Smooth muscle cell (in vitro differentiated cells): ENCODE data around the gene AGTR1. TPM values are rescaled to one million over a fixed set of nuclear protein-coding genes. Genes with fewer than 3 reads are reported as not detected.

Experiments
- DNase-seq: peaks from one replicate; lab custom pipeline; 2025; ENCODE audit not compliant: unreplicated experiment; lab: John Stamatoyannopoulos, UW
- H2AFZ ChIP-seq: fragments of 200-600 bp; sonication (generic); 2 replicates; pipeline ENCODE4 v1.6.0; 2016; ENCODE audit warnings: antibody characterized with exemption, low read depth, mild to moderate bottlenecking
- H3F3A ChIP-seq: fragments of 200-600 bp; sonication (generic); 2 replicates; pipeline ENCODE4 v1.6.0; 2017; ENCODE audit warnings: antibody characterized with exemption, low read depth
- H3K27ac ChIP-seq: fragments of 200-600 bp; sonication (generic); 2 replicates; pipeline ENCODE4 v1.5.1; 2016; ENCODE audit warnings: low read depth, mild to moderate bottlenecking
- H3K27me3 ChIP-seq: fragments of 200-600 bp; sonication (generic); 2 replicates; pipeline ENCODE4 v1.6.1; 2016; ENCODE audit warnings: low read depth, mild to moderate bottlenecking
- H3K36me3 ChIP-seq: fragments of 200-600 bp; sonication (generic); 2 replicates; pipeline ENCODE4 v1.5.1; 2016; ENCODE audit warnings: low read depth
- H3K4me1 ChIP-seq: fragments of 200-600 bp; sonication (generic); 2 replicates; pipeline ENCODE4 v1.5.1; 2016; ENCODE audit warnings: low read depth
- H3K4me2 ChIP-seq: fragments of 200-600 bp; sonication (generic); 2 replicates; pipeline ENCODE4 v1.6.0; 2016; ENCODE audit warnings: mild to moderate bottlenecking
- H3K4me3 ChIP-seq: fragments of 200-600 bp; sonication (generic); 2 replicates; pipeline ENCODE4 v1.5.1; 2016; ENCODE audit warnings: mild to moderate bottlenecking
- H3K79me2 ChIP-seq: fragments of 200-600 bp; sonication (generic); 2 replicates; pipeline ENCODE4 v1.6.0; 2016; ENCODE audit warnings: low read depth, mild to moderate bottlenecking
- H3K9ac ChIP-seq: fragments of 200-600 bp; sonication (generic); 2 replicates; pipeline ENCODE4 v1.6.0; 2016; ENCODE audit warnings: low read depth
- H3K9me3 ChIP-seq: fragments of 200-600 bp; sonication (generic); replicated peaks from 2 replicates; pipeline ENCODE4 v1.5.1; 2016; ENCODE audit warnings: low read depth
- H4K20me1 ChIP-seq: fragments of 200-600 bp; sonication (generic); 2 replicates; pipeline ENCODE4 v1.6.0; 2016; ENCODE audit warnings: low read depth
- CTCF ChIP-seq: fragments of 200-600 bp; sonication (generic); IDR thresholded peaks from 2 replicates; pipeline ENCODE4 v1.5.1; 2017; ENCODE audit warnings: borderline replicate concordance, mild to moderate bottlenecking, antibody characterized with exemption; ENCODE audit not compliant: insufficient read depth, poor library complexity, severe bottlenecking
- WGBS: methylation state at CpG from one replicate; pipeline ENCODE4 v1.1.7; 2016; ENCODE audit warnings: low lambda C conversion rate; 5-methylcytosine and 5-hydroxymethylcytosine counted together
- polyA plus RNA-seq: library from polyadenylated mRNA; unstranded; fragments of >200 nt; fragmentation: Nextera tagmentation; extraction: Ambion mirVana; gene quantifications from 2 replicates; pipeline ENCODE4 v1.2.1, GENCODE V29; 2016
- small RNA-seq: library from RNA; depleted of rRNA; stranded (forward); fragments of <200 nt; gene quantifications from one replicate; pipeline ENCODE3, GENCODE V24; 2014
- total RNA-seq: library from RNA; depleted of rRNA; stranded (reverse); fragments of >200 nt; gene quantifications from 2 replicates; pipeline ENCODE4 v1.2.3, GENCODE V29; 2014

Gene AGTR1
- total and polyA plus RNA-seq, 2 experiments from 2014 or later, result 3.2 to 4.0 TPM

GRCh38 chr3:148790851-148791735, 93.4 kb downstream of the AGTR1 start:
- no peak overlapping the region for H3K27ac ChIP-seq
- H3F3A ChIP-seq, result no peaks in the 10 kb centered on the region
- H3K4me1 ChIP-seq, result no peaks in the 10 kb centered on the region
- TF ChIP-seq CTCF, result no peak
- H3K36me3 ChIP-seq, result no peaks in the 10 kb centered on the region
- no peak overlapping the region for H3K4me3 ChIP-seq
- H4K20me1 ChIP-seq, result no peaks in the 10 kb centered on the region
- no peak overlapping the region for H3K4me2 ChIP-seq
- DNase-seq, result no peak
- WGBS, result 84% methylated on average over 6 of the region's 6 CpGs
- no peaks in the 10 kb centered on the region for H3K9me3 ChIP-seq
- H2AFZ ChIP-seq, result no peak overlapping the region
- no peak overlapping the region for H3K9ac ChIP-seq
- no peaks in the 10 kb centered on the region for H3K27me3 ChIP-seq
- no peaks in the 10 kb centered on the region for H3K79me2 ChIP-seq

- H3K27me3 ChIP-seq, result no peaks in the 10 kb centered on the region
- H3K9me3 ChIP-seq, result no peaks in the 10 kb centered on the region
- H3K9ac ChIP-seq, result no peak overlapping the region
- H4K20me1 ChIP-seq, result no peaks in the 10 kb centered on the region
- H3F3A ChIP-seq, result no peaks in the 10 kb centered on the region
- H3K79me2 ChIP-seq, result no peaks in the 10 kb centered on the region
- no peaks in the 10 kb centered on the region for H3K36me3 ChIP-seq
- TF ChIP-seq CTCF, result no peak
- H3K4me3 ChIP-seq, result no peak overlapping the region
- no peak overlapping the region for H2AFZ ChIP-seq
- no peak for DNase-seq
- H3K4me1 ChIP-seq, result no peaks in the 10 kb centered on the region
- H3K27ac ChIP-seq, result no peak overlapping the region
- H3K4me2 ChIP-seq, result no peak overlapping the region
- WGBS, result 95% methylated on average over 1 of the region's 1 CpG
Observed at GRCh38 chr3:148791920-148792319, 94.2 kb downstream of the AGTR1 start.

GRCh38 chr3:148792516-148792915, 94.8 kb downstream of the AGTR1 start:
- Histone ChIP-seq H3K27ac (no peak overlapping the region), H3K4me1 (no peaks in the 10 kb centered on the region), H3K79me2 (no peaks in the 10 kb centered on the region), H3K36me3 (no peaks in the 10 kb centered on the region), H3K4me3 (no peak overlapping the region), H3K27me3 (no peaks in the 10 kb centered on the region), H4K20me1 (no peaks in the 10 kb centered on the region), H2AFZ (no peak overlapping the region), H3K9ac (no peak overlapping the region), H3F3A (no peaks in the 10 kb centered on the region), H3K9me3 (no peaks in the 10 kb centered on the region), H3K4me2 (no peak overlapping the region)
- no peak for TF ChIP-seq CTCF
- WGBS, result 93% methylated on average over 1 of the region's 1 CpG
- DNase-seq, result no peak

Small RNA genes lying within 50 kb of the gene (small RNA-seq; reads per million reads assigned to genes)
- gene RPL38P1, result not detected

Other genes starting within 250 kb of the AGTR1 start
- gene CPB1, start 129.9 kb downstream of the AGTR1 start, total RNA-seq, result not detected in 2 replicates
- not detected in 2 replicates for gene CPB1, start 129.9 kb downstream of the AGTR1 start, polyA plus RNA-seq
- gene CPA3, start 167.4 kb downstream of the AGTR1 start, total RNA-seq, result not detected in 2 replicates
- not detected in 2 replicates for gene CPA3, start 167.4 kb downstream of the AGTR1 start, polyA plus RNA-seq